Activated naive CD4-positive, alpha-beta T cell treated with anti-CD3 and anti-CD28 coated beads, Interleukin-2, amount 50 U/mL, for 72 hours (primary cell): ENCODE data around the gene FEV. TPM values are rescaled to one million over a fixed set of nuclear protein-coding genes. Genes with fewer than 3 reads are reported as not detected.

Source experiments
- ATAC-seq, 2 donors: fragments of 150-1000 bp; cut with Tn5 transposase; 2 replicates each; pipeline ENCODE4 v1.10.0; 2021; ENCODE audit warnings: mild to moderate bottlenecking in 2 of 2, moderate library complexity in 2 of 2
- DNase-seq, 2 donors: peaks; one replicate each; pipeline ENCODE4 v3.0.0; 2021 to 2022; ENCODE audit warnings: low spot score in 2 of 2
- H3K27ac Mint-ChIP-seq, 2 donors: one replicate each; pipeline ENCODE4 v1.8.0; 2022; ENCODE audit warnings: mild to moderate bottlenecking in 2 of 2, mixed read lengths in 2 of 2
- H3K36me3 Mint-ChIP-seq, 2 donors: one replicate each; pipeline ENCODE4 v1.8.0; 2022; ENCODE audit warnings: mixed read lengths in 2 of 2
- H3K9me3 Mint-ChIP-seq, 2 donors: one replicate each; pipeline ENCODE4 v1.8.0; 2022; ENCODE audit warnings: mixed read lengths in 2 of 2
- total RNA-seq, 2 donors: library from RNA; stranded (reverse); gene quantifications; one replicate each; pipeline ENCODE4 v1.2.3, GENCODE V29; 2022

FEV gene
- total RNA-seq, 2 donors from 2014 or later: not detected

GRCh38 chr2:218985325-218986091 lies 524 bp upstream of the FEV start:
- DNase-seq (no peak), ATAC-seq (no peak)
- Mint-ChIP-seq H3K36me3 (peaks cover 0 to 6% of the 10 kb centered on the region in 2 donors), H3K27ac (no peak overlapping the region), H3K9me3 (no peaks in the 10 kb centered on the region)

GRCh38 chr2:218984239-218985020 lies 554 bp downstream of the FEV start:
- Mint-ChIP-seq H3K27ac (no peak overlapping the region), H3K9me3 (no peaks in the 10 kb centered on the region), H3K36me3 (peaks cover 0 to 6% of the 10 kb centered on the region in 2 donors)
- DNase-seq: peak in 1 of 2 donors; percentile 11
- no peak for ATAC-seq

GRCh38 chr2:218983934-218984238 lies 1.1 kb downstream of the FEV start:
- Mint-ChIP-seq H3K36me3 (peaks cover 0 to 6% of the 10 kb centered on the region in 2 donors), H3K27ac (no peak overlapping the region), H3K9me3 (no peaks in the 10 kb centered on the region)
- ATAC-seq (no peak), DNase-seq (no peak)

- ATAC-seq (no peak), DNase-seq (peak in 1 of 2 donors; percentile 5)
- Mint-ChIP-seq H3K9me3 (no peaks in the 10 kb centered on the region), H3K27ac (no peak overlapping the region), H3K36me3 (peaks cover 0 to 6% of the 10 kb centered on the region in 2 donors)
These were observed 1.6 kb downstream of the FEV start for GRCh38 chr2:218983263-218983933.

- Mint-ChIP-seq H3K27ac (no peak overlapping the region), H3K9me3 (no peaks in the 10 kb centered on the region), H3K36me3 (peaks cover 0 to 6% of the 10 kb centered on the region in 2 donors)
- ATAC-seq (no peak), DNase-seq (no peak)
These were observed 2.3 kb downstream of the FEV start for GRCh38 chr2:218982586-218983262.

GRCh38 chr2:218981881-218982585 lies 3.0 kb downstream of the FEV start:
- Mint-ChIP-seq H3K27ac (no peak overlapping the region), H3K36me3 (peaks cover 0 to 6% of the 10 kb centered on the region in 2 donors), H3K9me3 (no peaks in the 10 kb centered on the region)
- DNase-seq (peak in 1 of 2 donors; percentile 47), ATAC-seq (peak; percentile 16 to 37)

GRCh38 chr2:218981390-218981880 lies 3.5 kb downstream of the FEV start:
- no peak for DNase-seq
- H3K27ac Mint-ChIP-seq: no peak overlapping the region
- H3K9me3 Mint-ChIP-seq: no peaks in the 10 kb centered on the region
- ATAC-seq: peak in 1 of 2 donors; percentile 1
- H3K36me3 Mint-ChIP-seq: peaks cover 0 to 6% of the 10 kb centered on the region in 2 donors

- peak in 1 of 2 donors; percentile 18 for DNase-seq
- H3K27ac Mint-ChIP-seq: peak overlapping the region in 1 of 2 donors; percentile 94
- no peak for ATAC-seq
- H3K36me3 Mint-ChIP-seq: peaks cover 0 to 6% of the 10 kb centered on the region in 2 donors
- H3K9me3 Mint-ChIP-seq: no peaks in the 10 kb centered on the region
These were observed 4.1 kb downstream of the FEV start for GRCh38 chr2:218980735-218981389.

GRCh38 chr2:218979846-218980734 lies 4.9 kb downstream of the FEV start:
- Mint-ChIP-seq H3K27ac (no peak overlapping the region), H3K9me3 (no peaks in the 10 kb centered on the region)

GRCh38 chr2:218975060-218975777 lies 9.8 kb downstream of the FEV start:
- H3K36me3 Mint-ChIP-seq: no peaks in the 10 kb centered on the region
- DNase-seq (no peak), ATAC-seq (no peak)
- no peak overlapping the region for H3K27ac Mint-ChIP-seq
- no peaks in the 10 kb centered on the region for H3K9me3 Mint-ChIP-seq

More at GRCh38 chr2:218979846-218980734, 4.9 kb downstream of the FEV start:
- peaks cover 0 to 6% of the 10 kb centered on the region in 2 donors for H3K36me3 Mint-ChIP-seq
- ATAC-seq (peak; percentile 92 to 93), DNase-seq (peak; percentile 78 to 92)

GRCh38 chr2:218970894-218971293 lies 14.1 kb downstream of the FEV start:
- no peak overlapping the region for H3K27ac Mint-ChIP-seq
- H3K9me3 Mint-ChIP-seq: no peaks in the 10 kb centered on the region
- no peak for DNase-seq
- no peak for ATAC-seq
- H3K36me3 Mint-ChIP-seq: no peaks in the 10 kb centered on the region

- H3K27ac Mint-ChIP-seq: no peak overlapping the region
- ATAC-seq (no peak), DNase-seq (peak in 1 of 2 donors; percentile 18)
- no peaks in the 10 kb centered on the region for H3K36me3 Mint-ChIP-seq
- H3K9me3 Mint-ChIP-seq: no peaks in the 10 kb centered on the region
These were observed 20.8 kb downstream of the FEV start for GRCh38 chr2:218964041-218964771.

GRCh38 chr2:218963601-218964000 lies 21.4 kb downstream of the FEV start:
- Mint-ChIP-seq H3K36me3 (no peaks in the 10 kb centered on the region), H3K27ac (no peak overlapping the region), H3K9me3 (no peaks in the 10 kb centered on the region)
- no peak for ATAC-seq
- DNase-seq: no peak
